Panc1 (cell line): Measurements from ENCODE around the gene AGRP.

Source experiments
- CTCF ChIP-seq: fragments of 450-650 bp; IDR thresholded peaks from 2 replicates; pipeline ENCODE4 v1.5.1; 2017; ENCODE audit warnings: mild to moderate bottlenecking
- SIN3A ChIP-seq: IDR thresholded peaks from 2 replicates; pipeline ENCODE4 v1.6.1; 2012; ENCODE audit warnings: low read depth, mild to moderate bottlenecking, low read length, moderate library complexity, borderline replicate concordance; ENCODE audit not compliant: insufficient read depth

- TF ChIP-seq CTCF (no peak), SIN3A (no peak)
Observed at GRCh38 chr16:67448580-67448979, 34.8 kb downstream of the AGRP start.
